ENCODE results near the gene C19orf85.

DNA sequence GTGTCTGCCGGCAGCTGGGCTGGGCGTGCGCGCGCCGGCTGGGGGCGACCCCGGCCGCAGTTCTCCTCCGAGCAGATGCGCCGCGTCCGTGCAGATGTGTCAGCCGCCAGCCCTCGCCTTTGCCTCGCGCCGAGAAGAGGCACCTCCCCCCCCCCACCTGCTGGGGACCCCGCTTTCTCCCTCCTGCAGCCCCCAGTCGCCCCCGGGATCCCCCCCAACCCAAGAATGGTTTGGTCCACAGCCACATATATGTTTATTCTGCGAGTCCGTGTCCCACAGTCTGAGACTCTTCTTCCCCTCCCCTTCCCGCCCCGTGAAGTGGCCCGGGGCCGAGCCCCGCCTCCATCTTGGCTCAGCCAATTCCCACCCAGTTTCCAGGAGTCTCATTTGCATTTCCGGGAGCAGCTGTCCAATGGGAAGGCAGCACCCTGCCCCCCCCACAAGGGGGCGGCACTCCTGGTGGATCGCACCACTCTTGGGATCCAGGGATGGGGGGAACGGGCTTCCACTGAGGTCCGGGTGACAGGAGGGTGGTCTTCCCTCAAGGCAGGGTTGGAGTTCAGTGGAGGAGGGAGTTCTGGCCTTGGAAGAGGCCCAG, 11.7 kb downstream of the C19orf85 start:
- TF ChIP-seq, protein P1, sequence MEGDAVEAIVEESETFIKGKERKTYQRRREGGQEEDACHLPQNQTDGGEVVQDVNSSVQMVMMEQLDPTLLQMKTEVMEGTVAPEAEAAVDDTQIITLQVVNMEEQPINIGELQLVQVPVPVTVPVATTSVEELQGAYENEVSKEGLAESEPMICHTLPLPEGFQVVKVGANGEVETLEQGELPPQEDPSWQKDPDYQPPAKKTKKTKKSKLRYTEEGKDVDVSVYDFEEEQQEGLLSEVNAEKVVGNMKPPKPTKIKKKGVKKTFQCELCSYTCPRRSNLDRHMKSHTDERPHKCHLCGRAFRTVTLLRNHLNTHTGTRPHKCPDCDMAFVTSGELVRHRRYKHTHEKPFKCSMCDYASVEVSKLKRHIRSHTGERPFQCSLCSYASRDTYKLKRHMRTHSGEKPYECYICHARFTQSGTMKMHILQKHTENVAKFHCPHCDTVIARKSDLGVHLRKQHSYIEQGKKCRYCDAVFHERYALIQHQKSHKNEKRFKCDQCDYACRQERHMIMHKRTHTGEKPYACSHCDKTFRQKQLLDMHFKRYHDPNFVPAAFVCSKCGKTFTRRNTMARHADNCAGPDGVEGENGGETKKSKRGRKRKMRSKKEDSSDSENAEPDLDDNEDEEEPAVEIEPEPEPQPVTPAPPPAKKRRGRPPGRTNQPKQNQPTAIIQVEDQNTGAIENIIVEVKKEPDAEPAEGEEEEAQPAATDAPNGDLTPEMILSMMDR (IDR thresholded peaks at IDR 0.05) = no peak; the same call in 1 of the 2 replicates
- TF ChIP-seq, protein P2, sequence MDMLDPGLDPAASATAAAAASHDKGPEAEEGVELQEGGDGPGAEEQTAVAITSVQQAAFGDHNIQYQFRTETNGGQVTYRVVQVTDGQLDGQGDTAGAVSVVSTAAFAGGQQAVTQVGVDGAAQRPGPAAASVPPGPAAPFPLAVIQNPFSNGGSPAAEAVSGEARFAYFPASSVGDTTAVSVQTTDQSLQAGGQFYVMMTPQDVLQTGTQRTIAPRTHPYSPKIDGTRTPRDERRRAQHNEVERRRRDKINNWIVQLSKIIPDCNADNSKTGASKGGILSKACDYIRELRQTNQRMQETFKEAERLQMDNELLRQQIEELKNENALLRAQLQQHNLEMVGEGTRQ (IDR thresholded peaks at IDR 0.05; ENCODE audit: borderline replicate concordance, low read depth, low read length) = no peak
- TF ChIP-seq POLR2AphosphoS5 (IDR thresholded peaks at IDR 0.05; ENCODE audit: low read depth, low read length) = no peak; the same call in 1 of the 2 replicates
- TF ChIP-seq JUND (IDR thresholded peaks at IDR 0.05) = no peak
- TF ChIP-seq, protein P3, sequence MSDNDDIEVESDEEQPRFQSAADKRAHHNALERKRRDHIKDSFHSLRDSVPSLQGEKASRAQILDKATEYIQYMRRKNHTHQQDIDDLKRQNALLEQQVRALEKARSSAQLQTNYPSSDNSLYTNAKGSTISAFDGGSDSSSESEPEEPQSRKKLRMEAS (IDR thresholded peaks at IDR 0.05; ENCODE audit: low read depth) = no peak
- TF ChIP-seq ELF1 (IDR thresholded peaks at IDR 0.05) = no peak; the same call in 1 of the 2 replicates
- TF ChIP-seq, protein P4, sequence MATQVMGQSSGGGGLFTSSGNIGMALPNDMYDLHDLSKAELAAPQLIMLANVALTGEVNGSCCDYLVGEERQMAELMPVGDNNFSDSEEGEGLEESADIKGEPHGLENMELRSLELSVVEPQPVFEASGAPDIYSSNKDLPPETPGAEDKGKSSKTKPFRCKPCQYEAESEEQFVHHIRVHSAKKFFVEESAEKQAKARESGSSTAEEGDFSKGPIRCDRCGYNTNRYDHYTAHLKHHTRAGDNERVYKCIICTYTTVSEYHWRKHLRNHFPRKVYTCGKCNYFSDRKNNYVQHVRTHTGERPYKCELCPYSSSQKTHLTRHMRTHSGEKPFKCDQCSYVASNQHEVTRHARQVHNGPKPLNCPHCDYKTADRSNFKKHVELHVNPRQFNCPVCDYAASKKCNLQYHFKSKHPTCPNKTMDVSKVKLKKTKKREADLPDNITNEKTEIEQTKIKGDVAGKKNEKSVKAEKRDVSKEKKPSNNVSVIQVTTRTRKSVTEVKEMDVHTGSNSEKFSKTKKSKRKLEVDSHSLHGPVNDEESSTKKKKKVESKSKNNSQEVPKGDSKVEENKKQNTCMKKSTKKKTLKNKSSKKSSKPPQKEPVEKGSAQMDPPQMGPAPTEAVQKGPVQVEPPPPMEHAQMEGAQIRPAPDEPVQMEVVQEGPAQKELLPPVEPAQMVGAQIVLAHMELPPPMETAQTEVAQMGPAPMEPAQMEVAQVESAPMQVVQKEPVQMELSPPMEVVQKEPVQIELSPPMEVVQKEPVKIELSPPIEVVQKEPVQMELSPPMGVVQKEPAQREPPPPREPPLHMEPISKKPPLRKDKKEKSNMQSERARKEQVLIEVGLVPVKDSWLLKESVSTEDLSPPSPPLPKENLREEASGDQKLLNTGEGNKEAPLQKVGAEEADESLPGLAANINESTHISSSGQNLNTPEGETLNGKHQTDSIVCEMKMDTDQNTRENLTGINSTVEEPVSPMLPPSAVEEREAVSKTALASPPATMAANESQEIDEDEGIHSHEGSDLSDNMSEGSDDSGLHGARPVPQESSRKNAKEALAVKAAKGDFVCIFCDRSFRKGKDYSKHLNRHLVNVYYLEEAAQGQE (IDR thresholded peaks at IDR 0.05; ENCODE audit: low read depth, low read length) = no peak
- no peak for TF ChIP-seq YY1 (IDR thresholded peaks at IDR 0.05; ENCODE audit: low read depth)
- no peak for TF ChIP-seq EP300 (IDR thresholded peaks at IDR 0.05; ENCODE audit: borderline replicate concordance in 1 of 2, low read depth in 1 of 2, low read length in 1 of 2)
- no peak for TF ChIP-seq RAD21 (IDR thresholded peaks at IDR 0.05; ENCODE audit: low read length)

All from SK-N-SH (cell line).